Liver (tissue), 9 donors: ENCODE results near the gene COX5A. TPM values are rescaled to one million over a fixed set of nuclear protein-coding genes. Genes with fewer than 3 reads are reported as not detected.

Source experiments
- DNase-seq: peaks from one replicate; pipeline ENCODE4 v3.0.0-alpha.2; 2017; ENCODE audit warnings: low spot score
- H3K27ac ChIP-seq, 2 donors: one replicate each; pipeline ENCODE4 v1.7.0; 2013; ENCODE audit warnings: inconsistent platforms in 2 of 2, low read length in 2 of 2, control low read depth in 1 of 2, low read depth in 1 of 2, mild to moderate bottlenecking in 1 of 2
- H3K27me3 ChIP-seq, 4 donors: one replicate each; pipeline versions ENCODE4 v1.6.1 to v1.7.0; 2013; ENCODE audit warnings: low read length in 3 of 4, inconsistent platforms in 1 of 4, mild to moderate bottlenecking in 1 of 4, moderate library complexity in 1 of 4; ENCODE audit not compliant: control insufficient read depth in 4 of 4, insufficient read depth in 4 of 4
- H3K36me3 ChIP-seq, 4 donors: one replicate each; pipeline versions ENCODE4 v1.6.1 to v1.7.0; 2013; ENCODE audit warnings: low read length in 3 of 4, mild to moderate bottlenecking in 3 of 4, low read depth in 1 of 4, moderate library complexity in 1 of 4; ENCODE audit not compliant: control insufficient read depth in 4 of 4, insufficient read depth in 3 of 4
- H3K4me1 ChIP-seq, 4 donors: one replicate each; pipeline versions ENCODE4 v1.6.1 to v1.7.0; 2013; ENCODE audit warnings: low read length in 3 of 4, mild to moderate bottlenecking in 3 of 4, moderate library complexity in 1 of 4; ENCODE audit not compliant: control insufficient read depth in 4 of 4, insufficient read depth in 4 of 4
- H3K4me3 ChIP-seq, 3 donors: one replicate each; pipeline versions ENCODE4 v1.6.1 to v1.7.0; 2013; ENCODE audit warnings: low read length in 3 of 3, control low read depth in 1 of 3, low read depth in 1 of 3, mild to moderate bottlenecking in 1 of 3
- H3K9ac ChIP-seq, 2 donors: one replicate each; pipeline ENCODE4 v1.7.0; 2013; ENCODE audit warnings: low read length in 2 of 2, mild to moderate bottlenecking in 2 of 2, moderate library complexity in 2 of 2, control low read depth in 1 of 2, low read depth in 1 of 2
- H3K9me3 ChIP-seq, 4 donors: one replicate each; pipeline versions ENCODE4 v1.6.1 to v1.7.0; 2013; ENCODE audit warnings: low read length in 3 of 4; ENCODE audit not compliant: control insufficient read depth in 4 of 4
- FOXA1 ChIP-seq: IDR thresholded peaks from 2 replicates; pipeline ENCODE4 v1.6.1; 2016; ENCODE audit warnings: antibody characterized with exemption
- FOXA2 ChIP-seq: IDR thresholded peaks from 2 replicates; pipeline ENCODE4 v1.6.1; 2016; ENCODE audit warnings: antibody characterized with exemption
- GABPA ChIP-seq, 2 donors: IDR thresholded peaks in 1 of 2; conservative IDR thresholded peaks in 1 of 2; 2 replicates each; pipeline ENCODE4 v1.6.1; 2016; ENCODE audit warnings: antibody characterized with exemption in 2 of 2, mild to moderate bottlenecking in 1 of 2, moderate library complexity in 1 of 2
- HNF4A ChIP-seq, 2 donors: conservative IDR thresholded peaks; 2 replicates each; pipeline ENCODE4 v1.6.1; 2016; ENCODE audit warnings: antibody characterized with exemption in 2 of 2, mild to moderate bottlenecking in 2 of 2
- JUND ChIP-seq, 2 donors: IDR thresholded peaks; 2 replicates each; pipeline ENCODE4 v1.6.1; 2016; ENCODE audit warnings: antibody characterized with exemption in 2 of 2
- MAX ChIP-seq: IDR thresholded peaks from 2 replicates; pipeline ENCODE4 v1.6.1; 2016; ENCODE audit warnings: antibody characterized with exemption
- NR2F2 ChIP-seq: IDR thresholded peaks from 2 replicates; pipeline ENCODE4 v1.6.1; 2016; ENCODE audit warnings: antibody characterized with exemption
- RAD21 ChIP-seq, 2 donors: IDR thresholded peaks; 2 replicates each; pipeline ENCODE4 v1.6.1; 2016; ENCODE audit warnings: antibody characterized with exemption in 2 of 2, mild to moderate bottlenecking in 2 of 2
- SP1 ChIP-seq: IDR thresholded peaks from 2 replicates; pipeline ENCODE4 v1.6.1; 2018; ENCODE audit warnings: antibody characterized with exemption, mild to moderate bottlenecking
- TAF1 ChIP-seq: conservative IDR thresholded peaks from 2 replicates; pipeline ENCODE4 v1.6.1; 2016; ENCODE audit warnings: antibody characterized with exemption, mild to moderate bottlenecking
- YY1 ChIP-seq: IDR thresholded peaks from 2 replicates; pipeline ENCODE4 v1.6.1; 2016; ENCODE audit warnings: antibody characterized with exemption, mild to moderate bottlenecking
- WGBS: extraction: QIAGEN DNeasy Blood & Tissue Kit; methylation state at CpG from one replicate; pipeline ENCODE4 v1.1.7; 2013; 5-methylcytosine and 5-hydroxymethylcytosine counted together
- polyA plus RNA-seq, 2 donors: library from polyadenylated mRNA; stranded (reverse) in 1 of 2; unstranded in 1 of 2; fragments of 200-250 nt in 1 of 2; fragments of >200 nt in 1 of 2; fragmentation: Nextera tagmentation in 1 of 2; extraction: Ambion mirVana in 1 of 2; gene quantifications; one replicate each; pipeline versions ENCODE4 v1.2.1 to v1.2.3, GENCODE V29; 2013 to 2015
- total RNA-seq, 2 donors: library from RNA; depleted of rRNA; stranded (reverse); fragments of >200 nt; gene quantifications; one replicate each; pipeline ENCODE4 v1.2.3, GENCODE V29; 2014
- TF ChIP-seq, protein P1 (sequence below): fragments of 150-350 bp; IDR thresholded peaks from 2 replicates; pipeline ENCODE4 v1.5.1; 2017; ENCODE audit warnings: improper control_type of control experiment, low read depth, low read length; ENCODE audit not compliant: missing input control
- TF ChIP-seq, protein P2 (sequence below): IDR thresholded peaks from 2 replicates; pipeline ENCODE4 v1.6.1; 2016; ENCODE audit warnings: antibody characterized with exemption
- TF ChIP-seq, protein P3 (sequence below): IDR thresholded peaks from 2 replicates; pipeline ENCODE4 v1.6.1; 2016; ENCODE audit warnings: antibody characterized with exemption, mild to moderate bottlenecking
- donor health status: healthy.
- donor health status: healthy.
- donor health status: healthy.
- donor health status: healthy.
- donor health status: healthy.

COX5A gene
- total and polyA plus RNA-seq, 4 donors, result 47.9 to 374 (median 190) TPM

DNA sequence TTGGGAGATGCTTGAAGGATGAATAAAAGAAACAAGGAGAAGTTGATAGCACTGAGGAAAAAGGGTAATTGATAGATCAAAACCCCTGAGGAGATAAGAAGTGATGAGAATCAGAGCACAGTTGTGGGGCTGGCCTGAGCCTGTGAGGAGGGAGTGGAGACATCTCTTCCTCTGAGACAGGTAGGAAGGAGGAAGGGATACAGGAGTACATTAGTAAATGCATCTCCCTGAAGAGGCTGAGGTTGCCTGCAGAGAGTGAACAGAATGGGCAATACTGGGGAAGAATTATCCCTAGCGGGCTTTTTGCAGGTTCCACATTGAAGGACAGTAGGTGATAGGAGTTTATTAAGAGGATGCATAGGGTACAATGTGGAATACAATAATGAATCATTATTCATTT is 40.2 kb upstream of the COX5A start:
- Histone ChIP-seq H3K4me3 (no peak overlapping the region), H3K36me3 (no peaks in the 10 kb centered on the region), H3K9ac (no peak overlapping the region), H3K27me3 (no peaks in the 10 kb centered on the region), H3K4me1 (no peaks in the 10 kb centered on the region), H3K9me3 (no peaks in the 10 kb centered on the region), H3K27ac (no peak overlapping the region)
- TF ChIP-seq, protein P1, sequence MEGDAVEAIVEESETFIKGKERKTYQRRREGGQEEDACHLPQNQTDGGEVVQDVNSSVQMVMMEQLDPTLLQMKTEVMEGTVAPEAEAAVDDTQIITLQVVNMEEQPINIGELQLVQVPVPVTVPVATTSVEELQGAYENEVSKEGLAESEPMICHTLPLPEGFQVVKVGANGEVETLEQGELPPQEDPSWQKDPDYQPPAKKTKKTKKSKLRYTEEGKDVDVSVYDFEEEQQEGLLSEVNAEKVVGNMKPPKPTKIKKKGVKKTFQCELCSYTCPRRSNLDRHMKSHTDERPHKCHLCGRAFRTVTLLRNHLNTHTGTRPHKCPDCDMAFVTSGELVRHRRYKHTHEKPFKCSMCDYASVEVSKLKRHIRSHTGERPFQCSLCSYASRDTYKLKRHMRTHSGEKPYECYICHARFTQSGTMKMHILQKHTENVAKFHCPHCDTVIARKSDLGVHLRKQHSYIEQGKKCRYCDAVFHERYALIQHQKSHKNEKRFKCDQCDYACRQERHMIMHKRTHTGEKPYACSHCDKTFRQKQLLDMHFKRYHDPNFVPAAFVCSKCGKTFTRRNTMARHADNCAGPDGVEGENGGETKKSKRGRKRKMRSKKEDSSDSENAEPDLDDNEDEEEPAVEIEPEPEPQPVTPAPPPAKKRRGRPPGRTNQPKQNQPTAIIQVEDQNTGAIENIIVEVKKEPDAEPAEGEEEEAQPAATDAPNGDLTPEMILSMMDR, result no peak
- TF ChIP-seq TAF1, result no peak
- TF ChIP-seq FOXA2, result no peak
- TF ChIP-seq, protein P2, sequence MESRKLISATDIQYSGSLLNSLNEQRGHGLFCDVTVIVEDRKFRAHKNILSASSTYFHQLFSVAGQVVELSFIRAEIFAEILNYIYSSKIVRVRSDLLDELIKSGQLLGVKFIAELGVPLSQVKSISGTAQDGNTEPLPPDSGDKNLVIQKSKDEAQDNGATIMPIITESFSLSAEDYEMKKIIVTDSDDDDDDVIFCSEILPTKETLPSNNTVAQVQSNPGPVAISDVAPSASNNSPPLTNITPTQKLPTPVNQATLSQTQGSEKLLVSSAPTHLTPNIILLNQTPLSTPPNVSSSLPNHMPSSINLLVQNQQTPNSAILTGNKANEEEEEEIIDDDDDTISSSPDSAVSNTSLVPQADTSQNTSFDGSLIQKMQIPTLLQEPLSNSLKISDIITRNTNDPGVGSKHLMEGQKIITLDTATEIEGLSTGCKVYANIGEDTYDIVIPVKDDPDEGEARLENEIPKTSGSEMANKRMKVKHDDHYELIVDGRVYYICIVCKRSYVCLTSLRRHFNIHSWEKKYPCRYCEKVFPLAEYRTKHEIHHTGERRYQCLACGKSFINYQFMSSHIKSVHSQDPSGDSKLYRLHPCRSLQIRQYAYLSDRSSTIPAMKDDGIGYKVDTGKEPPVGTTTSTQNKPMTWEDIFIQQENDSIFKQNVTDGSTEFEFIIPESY, result no peak
- TF ChIP-seq FOXA1, result no peak
- no peak for TF ChIP-seq JUND (IDR thresholded peaks at IDR 0.05)
- no peak for TF ChIP-seq YY1
- no peak for TF ChIP-seq GABPA (IDR thresholded peaks at IDR 0.05 in 1 of 2, conservative IDR thresholded peaks at IDR 0.05 in 1 of 2)
- no peak for DNase-seq
- WGBS, result 95% methylated on average over 1 of the region's 1 CpG

- TF ChIP-seq GABPA (IDR thresholded peaks at IDR 0.05 in 1 of 2, conservative IDR thresholded peaks at IDR 0.05 in 1 of 2) (no peak), MAX (no peak), TAF1 (no peak), RAD21 (IDR thresholded peaks at IDR 0.05) (no peak), NR2F2 (no peak), HNF4A (conservative IDR thresholded peaks at IDR 0.05) (no peak), YY1 (no peak), FOXA1 (no peak), SP1 (no peak)
- TF ChIP-seq, protein P3, sequence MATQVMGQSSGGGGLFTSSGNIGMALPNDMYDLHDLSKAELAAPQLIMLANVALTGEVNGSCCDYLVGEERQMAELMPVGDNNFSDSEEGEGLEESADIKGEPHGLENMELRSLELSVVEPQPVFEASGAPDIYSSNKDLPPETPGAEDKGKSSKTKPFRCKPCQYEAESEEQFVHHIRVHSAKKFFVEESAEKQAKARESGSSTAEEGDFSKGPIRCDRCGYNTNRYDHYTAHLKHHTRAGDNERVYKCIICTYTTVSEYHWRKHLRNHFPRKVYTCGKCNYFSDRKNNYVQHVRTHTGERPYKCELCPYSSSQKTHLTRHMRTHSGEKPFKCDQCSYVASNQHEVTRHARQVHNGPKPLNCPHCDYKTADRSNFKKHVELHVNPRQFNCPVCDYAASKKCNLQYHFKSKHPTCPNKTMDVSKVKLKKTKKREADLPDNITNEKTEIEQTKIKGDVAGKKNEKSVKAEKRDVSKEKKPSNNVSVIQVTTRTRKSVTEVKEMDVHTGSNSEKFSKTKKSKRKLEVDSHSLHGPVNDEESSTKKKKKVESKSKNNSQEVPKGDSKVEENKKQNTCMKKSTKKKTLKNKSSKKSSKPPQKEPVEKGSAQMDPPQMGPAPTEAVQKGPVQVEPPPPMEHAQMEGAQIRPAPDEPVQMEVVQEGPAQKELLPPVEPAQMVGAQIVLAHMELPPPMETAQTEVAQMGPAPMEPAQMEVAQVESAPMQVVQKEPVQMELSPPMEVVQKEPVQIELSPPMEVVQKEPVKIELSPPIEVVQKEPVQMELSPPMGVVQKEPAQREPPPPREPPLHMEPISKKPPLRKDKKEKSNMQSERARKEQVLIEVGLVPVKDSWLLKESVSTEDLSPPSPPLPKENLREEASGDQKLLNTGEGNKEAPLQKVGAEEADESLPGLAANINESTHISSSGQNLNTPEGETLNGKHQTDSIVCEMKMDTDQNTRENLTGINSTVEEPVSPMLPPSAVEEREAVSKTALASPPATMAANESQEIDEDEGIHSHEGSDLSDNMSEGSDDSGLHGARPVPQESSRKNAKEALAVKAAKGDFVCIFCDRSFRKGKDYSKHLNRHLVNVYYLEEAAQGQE, result no peak
- TF ChIP-seq, protein P2, result no peak
- WGBS, result 62% methylated on average over 4 of the region's 4 CpGs
These were observed 39.7 kb upstream of the COX5A start for GRCh38 chr15:74977599-74977998.

More at GRCh38 chr15:74977599-74977998, 39.7 kb upstream of the COX5A start:
- Histone ChIP-seq H3K36me3 (no peaks in the 10 kb centered on the region), H3K4me1 (no peaks in the 10 kb centered on the region), H3K9ac (no peak overlapping the region), H3K9me3 (no peaks in the 10 kb centered on the region), H3K27me3 (no peaks in the 10 kb centered on the region), H3K27ac (no peak overlapping the region), H3K4me3 (no peak overlapping the region)
- no peak for DNase-seq
